ENCODE data around the gene TNK2.

The TNK2 gene

GRCh38 chr3:195899701-195900435, 8.5 kb downstream of the TNK2 start:
- Histone ChIP-seq H3K36me3 (ENCODE audit: low read length) (no peaks in the 10 kb centered on the region), H3K27me3 (ENCODE audit: low read length) (no peaks in the 10 kb centered on the region), H3K9me2 (replicated peaks; ENCODE audit: insufficient read depth, low read length) (no peaks in the 10 kb centered on the region), H3K9ac (ENCODE audit: low read length) (peak overlapping the region; percentile 32; the same call in 1 of the 2 replicates), H2AFZ (ENCODE audit: low read depth, low read length, severe bottlenecking) (no peak overlapping the region), H3K9me3 (ENCODE audit: insufficient read depth, low read length) (no peaks in the 10 kb centered on the region), H3K4me2 (ENCODE audit: low read depth, low read length, poor library complexity, severe bottlenecking) (no peak overlapping the region), H3K79me2 (ENCODE audit: insufficient read depth, low read length) (peaks cover 61% of the 10 kb centered on the region), H3K4me3 (ENCODE audit: insufficient read depth, low read length, poor library complexity, severe bottlenecking) (no peak overlapping the region), H4K20me1 (ENCODE audit: low read depth, low read length) (no peaks in the 10 kb centered on the region; the same call in 1 of the 2 replicates), H3K27ac (ENCODE audit: low read depth, low read length) (peak overlapping the region; percentile 71), H3F3A (ENCODE audit: insufficient read depth) (peaks cover 16% of the 10 kb centered on the region)
- TF ChIP-seq EZH2phosphoT487 (conservative IDR thresholded peaks at IDR 0.05; ENCODE audit: low read length) (no peak), CTCF (IDR thresholded peaks at IDR 0.05; ENCODE audit: insufficient read depth, low read length, poor library complexity, severe bottlenecking) (no peak)

DNA sequence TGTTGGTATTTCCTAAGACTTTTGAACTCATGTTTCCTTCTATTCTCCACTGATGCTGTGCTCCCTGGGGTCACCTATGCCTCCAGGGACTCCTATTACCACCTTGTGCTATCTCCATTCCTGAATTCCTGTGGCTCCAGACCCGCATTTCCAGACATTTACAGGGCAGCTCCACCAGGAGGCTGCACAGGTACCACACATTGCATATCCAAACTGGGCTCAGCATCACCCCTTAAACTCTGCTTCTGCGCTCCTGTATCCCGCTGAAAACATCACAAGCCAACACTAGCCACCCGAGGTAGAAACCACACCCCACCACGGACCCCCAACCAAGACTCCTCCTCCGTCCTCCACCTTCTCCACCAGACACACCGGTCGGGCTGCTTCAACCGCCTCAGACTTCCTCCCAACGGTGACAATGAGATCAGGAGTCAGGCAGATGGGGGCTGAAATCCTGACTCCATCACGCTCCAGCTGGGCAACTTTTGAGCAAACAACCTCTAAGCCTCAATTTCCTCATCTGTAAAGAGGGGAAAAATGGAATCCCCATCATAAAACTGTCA, 10.4 kb downstream of the TNK2 start:
- H3K27me3 ChIP-seq (ENCODE audit: low read length) = no peaks in the 10 kb centered on the region
- no peak overlapping the region for H2AFZ ChIP-seq (ENCODE audit: low read depth, low read length, severe bottlenecking)
- peaks cover 61% of the 10 kb centered on the region for H3K79me2 ChIP-seq (ENCODE audit: insufficient read depth, low read length)
- no peak overlapping the region for H3K4me3 ChIP-seq (ENCODE audit: insufficient read depth, low read length, poor library complexity, severe bottlenecking)
- H3K9me2 ChIP-seq (replicated peaks; ENCODE audit: insufficient read depth, low read length) = no peaks in the 10 kb centered on the region
- no peak overlapping the region for H3K27ac ChIP-seq (ENCODE audit: low read depth, low read length)
- no peak overlapping the region for H3K9ac ChIP-seq (ENCODE audit: low read length)
- no peaks in the 10 kb centered on the region for H3K9me3 ChIP-seq (ENCODE audit: insufficient read depth, low read length)
- no peak overlapping the region for H3K4me2 ChIP-seq (ENCODE audit: low read depth, low read length, poor library complexity, severe bottlenecking)
- peaks cover 8% of the 10 kb centered on the region for H3F3A ChIP-seq (ENCODE audit: insufficient read depth)
- H4K20me1 ChIP-seq (ENCODE audit: low read depth, low read length) = no peaks in the 10 kb centered on the region; the same call in 1 of the 2 replicates
- TF ChIP-seq CTCF (IDR thresholded peaks at IDR 0.05; ENCODE audit: insufficient read depth, low read length, poor library complexity, severe bottlenecking) (no peak), EZH2phosphoT487 (conservative IDR thresholded peaks at IDR 0.05; ENCODE audit: low read length) (no peak)
- H3K36me3 ChIP-seq (ENCODE audit: low read length) = no peaks in the 10 kb centered on the region

DNA sequence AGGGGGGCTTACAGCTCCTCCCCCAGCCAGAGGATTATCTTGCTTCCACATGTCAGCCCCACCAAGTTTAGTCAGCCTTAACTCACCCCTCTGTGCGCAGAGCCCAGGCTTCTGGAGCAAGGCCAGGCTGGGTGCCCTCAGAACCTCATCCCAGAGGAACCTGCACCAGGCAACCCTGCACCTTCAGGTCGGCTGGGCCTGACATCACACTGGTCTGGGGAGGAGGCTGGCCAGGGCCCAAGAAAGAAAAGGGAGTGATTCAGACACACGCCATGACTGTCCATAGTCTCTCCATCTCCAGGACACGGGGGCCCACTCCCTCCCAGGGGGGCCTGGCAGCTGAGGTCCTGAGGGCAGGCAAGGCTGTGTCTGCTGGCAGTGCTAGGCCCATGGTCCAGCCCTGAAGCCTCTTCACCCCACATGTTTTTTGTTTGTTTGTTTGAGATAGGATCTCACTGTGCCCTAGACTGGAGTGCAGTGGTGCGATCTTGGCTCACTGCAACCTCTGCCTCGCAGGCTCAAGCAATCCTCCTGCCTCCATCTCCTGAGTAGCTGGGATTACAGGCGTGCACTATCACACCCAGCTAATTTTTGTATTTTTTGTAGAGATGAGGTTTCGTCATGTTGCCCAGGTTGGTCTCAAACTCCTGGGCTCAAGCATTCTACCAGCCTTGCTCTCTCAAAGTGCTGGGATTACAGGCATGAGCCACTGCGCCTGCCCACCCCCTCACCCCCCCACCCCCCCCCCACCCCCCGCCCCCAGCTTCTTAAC, 11.1 kb downstream of the TNK2 start:
- H3K9ac ChIP-seq (ENCODE audit: low read length) = peak overlapping the region; percentile 83
- peak overlapping the region; percentile 77 for H3K4me2 ChIP-seq (ENCODE audit: low read depth, low read length, poor library complexity, severe bottlenecking)
- no peaks in the 10 kb centered on the region for H3K9me3 ChIP-seq (ENCODE audit: insufficient read depth, low read length)
- no peak overlapping the region for H2AFZ ChIP-seq (ENCODE audit: low read depth, low read length, severe bottlenecking)
- peaks cover 59% of the 10 kb centered on the region for H3K79me2 ChIP-seq (ENCODE audit: insufficient read depth, low read length)
- no peaks in the 10 kb centered on the region for H3K36me3 ChIP-seq (ENCODE audit: low read length)
- H3K4me3 ChIP-seq (ENCODE audit: insufficient read depth, low read length, poor library complexity, severe bottlenecking) = no peak overlapping the region
- H4K20me1 ChIP-seq (ENCODE audit: low read depth, low read length) = no peaks in the 10 kb centered on the region; the same call in 1 of the 2 replicates
- peaks cover 8% of the 10 kb centered on the region for H3F3A ChIP-seq (ENCODE audit: insufficient read depth)
- H3K27ac ChIP-seq (ENCODE audit: low read depth, low read length) = peak overlapping the region; percentile 82
- H3K9me2 ChIP-seq (replicated peaks; ENCODE audit: insufficient read depth, low read length) = no peaks in the 10 kb centered on the region
- H3K27me3 ChIP-seq (ENCODE audit: low read length) = no peaks in the 10 kb centered on the region
- no peak for TF ChIP-seq CTCF (IDR thresholded peaks at IDR 0.05; ENCODE audit: insufficient read depth, low read length, poor library complexity, severe bottlenecking)
- no peak for TF ChIP-seq EZH2phosphoT487 (conservative IDR thresholded peaks at IDR 0.05; ENCODE audit: low read length)
